Spleen (tissue), 11 donors: ENCODE results near the gene EID1. TPM values are rescaled to one million over a fixed set of nuclear protein-coding genes. Genes with fewer than 3 reads are reported as not detected.

Experiments used
- DNase-seq: peaks from one replicate; pipeline ENCODE4 v3.0.0-alpha.2; 2020
- H3K27ac ChIP-seq, 8 donors: fragments of 200-600 bp; sonication (generic) in 7 of 8; 1 replicate in 4 of 8; 2 replicates in 4 of 8; pipeline versions ENCODE4 v1.5.0 to v1.8.0; 2016 to 2021; ENCODE audit warnings: inconsistent platforms in 4 of 8, mild to moderate bottlenecking in 4 of 8, moderate library complexity in 1 of 8
- H3K27me3 ChIP-seq, 7 donors: fragments of 200-600 bp; sonication (generic) in 6 of 7; replicated peaks in 1 of 7; 1 replicate in 4 of 7; 2 replicates in 3 of 7; pipeline versions ENCODE4 v1.5.0 to v1.8.0; 2016 to 2021; ENCODE audit warnings: inconsistent platforms in 3 of 7, mild to moderate bottlenecking in 1 of 7
- H3K36me3 ChIP-seq, 6 donors: fragments of 200-600 bp; sonication (generic) in 5 of 6; 1 replicate in 4 of 6; 2 replicates in 2 of 6; pipeline versions ENCODE4 v1.5.0 to v1.8.0; 2016 to 2021; ENCODE audit warnings: inconsistent platforms in 2 of 6
- H3K4me1 ChIP-seq, 6 donors: fragments of 200-600 bp; sonication (generic) in 5 of 6; 1 replicate in 3 of 6; 2 replicates in 3 of 6; pipeline versions ENCODE4 v1.5.0 to v1.8.0; 2016 to 2021; ENCODE audit warnings: inconsistent platforms in 3 of 6
- H3K4me3 ChIP-seq, 8 donors: fragments of 200-600 bp; sonication (generic) in 7 of 8; 1 replicate in 4 of 8; 2 replicates in 4 of 8; pipeline versions ENCODE4 v1.5.0 to v1.8.0; 2016 to 2021; ENCODE audit warnings: inconsistent platforms in 4 of 8, mild to moderate bottlenecking in 4 of 8, moderate library complexity in 2 of 8
- H3K9me3 ChIP-seq, 8 donors: fragments of 200-600 bp; sonication (generic) in 7 of 8; 1 replicate in 4 of 8; 2 replicates in 4 of 8; pipeline versions ENCODE4 v1.5.0 to v1.8.0; 2016 to 2021; ENCODE audit warnings: inconsistent platforms in 4 of 8
- CTCF ChIP-seq, 11 experiments: fragments of 200-600 bp in 7 of 11; fragments of 450-650 bp in 4 of 11; sonication (generic) in 4 of 11; IDR thresholded peaks in 8 of 11; conservative IDR thresholded peaks in 3 of 11; 1 replicate in 7 of 11; 2 replicates in 4 of 11; pipeline versions ENCODE4 v1.4.0 to v1.8.0; 2016 to 2021; ENCODE audit warnings: antibody characterized with exemption in 11 of 11, inconsistent platforms in 4 of 11, mild to moderate bottlenecking in 1 of 11
- POLR2A ChIP-seq, 3 donors: fragments of 450-650 bp; IDR thresholded peaks; one replicate each; pipeline ENCODE4 v1.5.1; 2017; ENCODE audit warnings: antibody characterized with exemption in 3 of 3, mild to moderate bottlenecking in 1 of 3
- POLR2AphosphoS5 ChIP-seq, 3 donors: sonication (generic); formaldehyde crosslinking; IDR thresholded peaks; one replicate each; pipeline ENCODE4 v1.5.1; 2017; ENCODE audit warnings: antibody characterized with exemption in 3 of 3
- WGBS, 5 donors: extraction: QIAGEN DNeasy Blood & Tissue Kit in 3 of 5; methylation state at CpG; one replicate each; pipeline versions ENCODE4 v1.1.5 to v1.1.7; 2013 to 2018; 5-methylcytosine and 5-hydroxymethylcytosine counted together
- intact Hi-C: fragments of 100-400 bp; cut with DNase I; formaldehyde crosslinking; loops from one replicate; pipeline ENCODE4 v1.15.0; 2023; ENCODE audit warnings: low total_unique reads
- polyA plus RNA-seq, 3 donors: library from polyadenylated mRNA; stranded (reverse); fragments of 200-250 nt; gene quantifications; one replicate each; pipeline ENCODE4 v1.2.1, GENCODE V29; 2013
- total RNA-seq, 7 donors: library from RNA; depleted of rRNA in 3 of 7; stranded (reverse); fragments of >200 nt in 3 of 7; fragmentation: NEBNext Ultra II Directional in 4 of 7; extraction: Animal tissue kit (Norgen Biotek cat#: 25700) in 4 of 7; gene quantifications; one replicate each; pipeline versions ENCODE4 v1.1.0 to v1.2.1, GENCODE V29; 2016 to 2021
- donor health status: healthy with polysubstance abuse.
- donor health status: DM: no; HTN: no; CAD: no; lungs with moderate emphysema.
- donor health status: DM: no; HTN: no; CAD: no.
- donor health status: Bipolar disorder and iron deficiency.
- donor health status: healthy.
- donor health status: DM: no; HTN: no; CAD: no.
- donor health status: DM: yes; HTN: yes; CAD: no.

The EID1 gene
- total and polyA plus RNA-seq, 10 donors: 68.4 to 171 (median 115) TPM

GRCh38 chr15:48832648-48833047 is 45.3 kb upstream of the EID1 start:
- DNase-seq: no peak
- Histone ChIP-seq H3K27ac (no peak overlapping the region), H3K27me3 (peaks cover 0 to 5% (median 0%) of the 10 kb centered on the region in 7 donors), H3K4me3 (no peak overlapping the region), H3K36me3 (no peaks in the 10 kb centered on the region), H3K4me1 (no peaks in the 10 kb centered on the region), H3K9me3 (peaks cover 4 to 26% (median 23%) of the 10 kb centered on the region in 8 donors)
- intact Hi-C loops: no loop called here
- TF ChIP-seq POLR2A (IDR thresholded peaks at IDR 0.05) (no peak), POLR2AphosphoS5 (IDR thresholded peaks at IDR 0.05) (no peak), CTCF (IDR thresholded peaks at IDR 0.05 in 8 of 11, conservative IDR thresholded peaks at IDR 0.05 in 3 of 11) (no peak)

- Histone ChIP-seq H3K36me3 (no peaks in the 10 kb centered on the region), H3K4me1 (no peaks in the 10 kb centered on the region), H3K9me3 (peaks cover 4 to 26% (median 23%) of the 10 kb centered on the region in 8 donors), H3K27me3 (peaks cover 0 to 5% (median 0%) of the 10 kb centered on the region in 7 donors), H3K4me3 (no peak overlapping the region), H3K27ac (no peak overlapping the region)
- intact Hi-C loops: no loop called here
- TF ChIP-seq CTCF (IDR thresholded peaks at IDR 0.05 in 8 of 11, conservative IDR thresholded peaks at IDR 0.05 in 3 of 11): no peak
- TF ChIP-seq POLR2A (IDR thresholded peaks at IDR 0.05): no peak
- no peak for TF ChIP-seq POLR2AphosphoS5 (IDR thresholded peaks at IDR 0.05)
- no peak for DNase-seq
These were observed 44.3 kb upstream of the EID1 start for GRCh38 chr15:48833526-48834239.

GRCh38 chr15:48834756-48835155 is 43.2 kb upstream of the EID1 start:
- H3K27ac ChIP-seq: no peak overlapping the region
- H3K27me3 ChIP-seq: peaks cover 0 to 5% (median 0%) of the 10 kb centered on the region in 7 donors
- DNase-seq: no peak
- 86 to 95% (median 91%) methylated on average over 5 of the region's 5 CpGs for WGBS, 5 donors
- no peak for TF ChIP-seq POLR2AphosphoS5 (IDR thresholded peaks at IDR 0.05)
- no peak for TF ChIP-seq POLR2A (IDR thresholded peaks at IDR 0.05)
- no peak for TF ChIP-seq CTCF (IDR thresholded peaks at IDR 0.05 in 8 of 11, conservative IDR thresholded peaks at IDR 0.05 in 3 of 11)
- H3K4me3 ChIP-seq: no peak overlapping the region
- H3K36me3 ChIP-seq: no peaks in the 10 kb centered on the region
- intact Hi-C loops: no loop called here
- H3K4me1 ChIP-seq: no peaks in the 10 kb centered on the region
- H3K9me3 ChIP-seq: peaks cover 4 to 26% (median 23%) of the 10 kb centered on the region in 8 donors

GRCh38 chr15:48842501-48842900 is 35.4 kb upstream of the EID1 start:
- Histone ChIP-seq H3K4me3 (no peak overlapping the region), H3K4me1 (no peaks in the 10 kb centered on the region), H3K9me3 (peaks cover 0 to 5% (median 0%) of the 10 kb centered on the region in 8 donors), H3K27ac (no peak overlapping the region), H3K27me3 (no peaks in the 10 kb centered on the region), H3K36me3 (no peaks in the 10 kb centered on the region)
- intact Hi-C loops: no loop called here
- DNase-seq: no peak
- 77 to 97% (median 80%) methylated on average over 6 of the region's 6 CpGs for WGBS, 5 donors
- no peak for TF ChIP-seq CTCF (IDR thresholded peaks at IDR 0.05 in 8 of 11, conservative IDR thresholded peaks at IDR 0.05 in 3 of 11)
- no peak for TF ChIP-seq POLR2AphosphoS5 (IDR thresholded peaks at IDR 0.05)
- TF ChIP-seq POLR2A (IDR thresholded peaks at IDR 0.05): no peak
